T follicular helper cell (primary cell): ENCODE measurements around the gene CACNA1B.

ENCODE experiments used
- DNase-seq: peaks from one replicate; pipeline ENCODE4 v3.0.0-alpha.2; 2020; ENCODE audit warnings: low read depth

The CACNA1B gene

DNA sequence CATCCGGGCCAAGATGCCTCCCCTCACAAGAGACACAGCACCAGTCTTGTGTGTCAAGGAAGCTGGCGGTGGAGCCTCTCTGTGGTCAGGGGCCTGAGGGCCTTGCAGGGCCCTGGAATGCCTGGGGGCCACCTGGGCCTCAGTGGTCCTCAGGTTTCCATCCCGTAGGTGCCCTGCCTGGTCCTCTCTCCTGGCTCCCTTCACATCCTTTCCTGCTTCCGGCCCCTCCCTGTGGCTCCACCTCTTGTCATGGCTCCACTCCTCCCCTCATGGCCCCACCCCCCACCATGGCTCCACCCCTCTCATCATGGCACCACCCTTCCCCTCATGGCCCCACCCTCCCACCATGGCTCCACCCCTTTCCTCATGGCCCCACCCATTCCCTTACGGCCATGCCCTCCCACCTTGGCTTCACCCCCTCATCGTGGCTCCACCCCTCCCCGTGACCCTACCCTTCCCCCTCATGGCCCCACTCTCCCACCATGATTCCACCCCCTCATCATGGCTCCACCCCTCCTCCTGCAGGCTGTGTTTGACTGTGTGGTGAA is 175.8 kb downstream of the CACNA1B start:
- no peak for DNase-seq

DNA sequence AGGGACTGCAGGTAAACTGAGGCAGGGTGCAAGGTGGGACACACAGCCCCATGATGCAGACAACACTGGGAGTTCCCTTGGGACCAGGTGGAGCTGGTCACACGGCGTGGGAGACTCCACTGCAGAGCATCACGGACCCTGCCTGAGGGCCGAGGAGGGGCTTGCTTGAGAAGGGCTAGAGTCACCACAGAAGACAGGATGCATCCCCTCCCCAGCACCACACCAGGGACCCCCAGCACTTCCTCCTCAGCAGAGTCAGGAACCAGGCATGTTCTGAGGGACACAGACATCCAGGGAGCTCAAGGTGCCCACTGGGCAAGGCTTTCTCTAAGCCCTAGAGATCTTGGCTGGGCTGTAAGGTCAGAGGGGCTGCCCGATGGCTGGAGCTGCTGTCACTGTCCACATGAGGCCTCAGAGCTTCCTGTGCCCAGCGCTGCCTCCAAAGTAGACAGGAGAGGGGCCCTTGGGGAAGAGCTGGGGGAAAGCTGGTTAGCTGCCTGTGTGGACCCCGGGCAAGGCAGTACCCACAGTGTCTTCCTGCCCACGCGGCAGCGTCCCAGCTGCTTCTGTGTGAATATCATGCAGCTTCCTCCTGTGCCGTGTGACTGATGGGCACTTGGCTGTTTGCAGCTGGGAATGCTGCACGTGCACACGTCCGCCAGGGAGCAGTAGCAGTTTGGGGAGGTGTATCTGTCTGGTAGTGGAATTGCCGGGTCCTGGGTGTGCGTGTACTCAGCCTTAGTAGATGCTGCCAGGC is 176.6 kb downstream of the CACNA1B start:
- no peak for DNase-seq

GRCh38 chr9:138057726-138058125 is 180.1 kb downstream of the CACNA1B start:
- no peak for DNase-seq

DNA sequence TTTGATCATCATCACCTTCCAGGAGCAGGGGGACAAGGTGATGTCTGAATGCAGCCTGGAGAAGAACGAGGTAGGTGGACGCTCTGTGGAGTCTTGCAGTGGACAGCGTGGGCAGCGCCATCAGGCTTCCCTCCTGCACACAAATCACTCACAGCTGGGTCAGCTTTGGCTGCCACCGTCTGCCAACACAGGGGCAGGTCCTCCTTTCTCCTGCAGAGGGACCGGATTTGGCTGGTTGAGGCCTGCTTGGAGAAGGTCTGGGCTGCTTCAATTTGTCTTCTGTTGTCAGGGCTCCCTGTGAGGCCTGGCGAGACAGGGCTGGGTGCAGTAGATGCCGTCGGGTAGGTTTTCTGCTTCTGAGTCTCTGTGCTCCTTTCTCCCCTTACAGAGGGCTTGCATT is 180.6 kb downstream of the CACNA1B start:
- DNase-seq = no peak

- DNase-seq = no peak
Measured at GRCh38 chr9:138059196-138059595, 181.6 kb downstream of the CACNA1B start.

GRCh38 chr9:138060365-138060764 is 182.8 kb downstream of the CACNA1B start:
- DNase-seq = no peak

DNA sequence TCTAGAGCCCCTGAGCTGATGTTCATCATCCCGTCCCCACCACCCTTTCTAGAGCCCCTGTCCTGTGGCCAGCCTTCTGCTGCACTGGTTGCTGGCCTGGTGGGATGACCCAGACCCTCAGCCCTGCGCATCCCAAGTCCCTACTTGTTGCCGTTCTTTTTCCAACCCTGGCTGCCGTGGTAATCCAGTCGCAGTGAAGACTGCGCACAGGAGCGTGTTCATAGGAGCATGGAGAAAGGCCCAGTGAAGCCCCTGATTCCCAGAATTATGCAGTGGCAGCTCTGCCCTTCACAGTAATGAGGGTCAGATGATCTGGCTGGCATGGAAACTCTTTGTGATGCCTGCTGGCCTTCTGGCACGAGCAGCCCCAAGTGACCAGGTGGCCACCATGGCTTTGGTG is 183.3 kb downstream of the CACNA1B start:
- no peak for DNase-seq

DNA sequence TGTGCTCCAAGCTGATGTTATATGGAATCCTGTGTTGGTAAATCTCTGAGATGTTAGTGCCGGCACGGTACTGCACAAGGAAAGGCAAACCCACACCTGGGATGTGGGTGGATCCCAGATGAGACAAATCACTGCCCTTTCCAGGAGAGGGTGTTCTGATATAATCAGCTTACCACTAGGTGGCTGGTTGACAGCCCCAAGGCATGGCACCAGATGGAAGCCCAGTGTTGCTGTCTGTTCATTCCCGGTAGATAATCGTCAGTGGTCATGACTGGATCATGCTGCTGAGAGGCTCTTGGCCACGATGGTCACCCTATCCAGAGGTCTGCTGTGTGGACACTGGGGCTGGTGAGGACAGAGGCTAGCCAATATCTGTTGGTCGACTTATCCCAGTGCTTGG is 184.0 kb downstream of the CACNA1B start:
- no peak for DNase-seq

GRCh38 chr9:138062196-138062595 is 184.6 kb downstream of the CACNA1B start:
- no peak for DNase-seq

GRCh38 chr9:138063033-138063432 is 185.5 kb downstream of the CACNA1B start:
- DNase-seq = no peak

DNA sequence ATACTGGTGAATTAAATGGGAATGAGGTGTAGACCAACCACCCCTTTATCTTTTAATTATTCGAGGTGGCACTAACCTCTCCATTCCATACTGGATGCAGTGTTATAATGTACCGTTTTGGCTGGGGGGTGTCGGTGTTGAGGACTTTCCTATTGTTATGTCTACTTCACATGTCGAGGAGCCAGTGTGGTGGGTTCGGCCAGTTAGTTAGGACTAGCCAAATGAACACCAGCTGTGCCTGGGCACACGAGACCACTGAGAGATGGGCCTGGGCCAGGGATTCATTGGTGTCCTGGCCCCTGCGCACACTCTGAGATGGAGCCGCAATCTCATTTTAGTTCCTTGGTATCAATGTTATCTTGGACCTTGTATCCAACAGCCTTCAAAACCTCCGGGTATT is 186.2 kb downstream of the CACNA1B start:
- no peak for DNase-seq

DNA sequence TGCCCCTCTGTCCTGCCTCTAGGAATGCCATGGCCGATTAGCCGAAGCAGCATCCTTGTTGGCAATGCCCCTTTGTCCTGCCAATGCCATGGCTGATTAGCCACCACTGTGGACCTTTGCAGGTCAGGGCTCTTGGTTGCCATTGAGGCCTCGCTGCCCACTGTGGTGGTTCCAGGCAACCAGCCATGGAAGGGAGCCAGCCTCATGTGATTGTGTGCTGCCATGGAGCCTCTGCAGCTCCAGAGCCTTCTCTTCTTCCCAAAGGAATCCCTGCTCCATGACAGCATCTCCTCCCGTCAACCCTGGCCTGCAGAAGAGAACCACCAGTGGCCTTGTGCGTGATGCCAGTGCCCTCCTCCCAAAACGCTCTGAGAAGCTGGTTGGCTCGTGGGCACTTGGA is 187.0 kb downstream of the CACNA1B start:
- no peak for DNase-seq

- no peak for DNase-seq
Measured at GRCh38 chr9:138065287-138065686, 187.7 kb downstream of the CACNA1B start.

DNA sequence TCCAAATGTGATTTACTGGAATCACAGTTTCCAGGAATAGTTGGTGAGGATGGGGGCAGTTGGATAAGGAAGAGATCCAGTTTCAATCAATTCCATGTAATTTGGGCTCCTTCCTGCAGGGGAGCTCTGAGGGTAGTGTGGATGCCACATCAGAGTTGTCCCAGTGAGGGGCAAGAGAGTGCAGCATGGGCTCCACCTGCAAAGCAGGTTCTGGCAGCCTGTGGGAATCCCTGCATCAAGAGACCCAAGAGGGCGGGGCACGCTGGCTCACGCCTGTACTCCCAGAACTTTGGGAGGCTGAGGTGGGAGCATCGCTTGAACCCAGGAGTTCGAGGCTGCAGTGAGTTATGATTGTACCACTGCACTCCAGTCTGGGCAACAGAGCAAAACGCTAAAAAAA is 188.5 kb downstream of the CACNA1B start:
- no peak for DNase-seq

GRCh38 chr9:138067613-138068367 is 190.2 kb downstream of the CACNA1B start:
- no peak for DNase-seq

DNA sequence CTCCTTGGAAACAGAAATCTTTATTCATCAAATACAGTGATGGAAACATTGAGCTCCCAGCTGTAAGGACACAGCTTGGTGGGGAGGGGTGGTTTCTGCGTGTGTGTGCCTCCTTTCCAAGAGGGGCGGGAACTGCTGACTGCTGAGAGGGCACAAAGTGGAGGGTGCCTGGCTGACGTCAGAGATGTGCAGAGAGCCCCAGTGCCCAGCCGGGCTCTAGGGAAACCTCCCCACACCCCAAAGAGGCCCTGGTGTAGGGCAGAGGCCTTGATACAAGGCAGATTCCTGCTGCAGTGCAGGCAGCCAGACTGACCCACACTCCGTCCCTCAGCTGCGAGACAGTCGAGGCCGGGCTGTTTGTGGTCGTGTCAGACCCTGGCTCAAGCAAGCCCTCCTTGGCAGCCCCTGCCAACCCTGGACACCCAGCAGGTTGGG is 191.0 kb downstream of the CACNA1B start:
- DNase-seq = no peak

GRCh38 chr9:138069731-138070456 is 192.3 kb downstream of the CACNA1B start:
- DNase-seq = no peak

GRCh38 chr9:138070815-138071214 is 193.2 kb downstream of the CACNA1B start:
- no peak for DNase-seq

DNA sequence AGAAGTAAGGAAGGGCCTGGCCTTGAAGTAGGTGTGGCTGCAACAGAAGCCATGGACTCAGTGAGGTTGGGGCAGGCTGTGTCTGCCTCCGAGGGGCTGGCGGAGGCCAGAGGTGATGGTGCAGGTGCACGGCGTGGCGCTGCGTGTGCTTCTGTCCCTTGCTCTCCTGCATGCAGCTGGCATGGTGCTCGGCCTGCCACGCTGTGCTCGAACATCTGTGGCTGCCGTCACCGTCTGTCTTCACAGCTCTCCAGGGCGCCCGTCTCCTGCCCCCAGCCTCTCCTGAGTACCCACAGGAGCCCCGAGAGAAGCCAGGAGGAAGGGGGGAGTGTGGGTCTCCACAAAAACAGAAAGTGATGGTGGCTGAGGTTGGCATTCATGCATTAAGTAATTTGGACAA is 193.7 kb downstream of the CACNA1B start:
- no peak for DNase-seq

DNA sequence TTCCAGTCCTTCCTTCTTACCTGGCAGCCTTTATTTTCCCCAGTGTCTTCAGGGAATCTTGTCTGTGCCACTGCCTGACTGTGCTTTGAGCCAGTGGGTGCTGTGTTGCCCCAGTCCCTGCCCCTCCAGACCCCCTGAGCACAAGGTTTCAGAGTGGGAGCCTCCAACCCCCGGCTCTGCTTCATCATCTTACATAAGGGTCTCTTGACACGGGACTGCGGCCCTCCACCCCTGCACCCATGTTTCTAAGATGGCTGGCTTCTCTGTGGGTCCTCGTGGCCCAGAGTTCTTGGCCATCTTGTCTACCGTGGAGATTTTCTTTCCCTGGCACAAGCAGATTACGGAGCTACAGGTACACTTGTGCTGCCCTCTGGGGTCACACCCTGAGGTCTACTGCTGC is 194.1 kb downstream of the CACNA1B start:
- DNase-seq = no peak

DNA sequence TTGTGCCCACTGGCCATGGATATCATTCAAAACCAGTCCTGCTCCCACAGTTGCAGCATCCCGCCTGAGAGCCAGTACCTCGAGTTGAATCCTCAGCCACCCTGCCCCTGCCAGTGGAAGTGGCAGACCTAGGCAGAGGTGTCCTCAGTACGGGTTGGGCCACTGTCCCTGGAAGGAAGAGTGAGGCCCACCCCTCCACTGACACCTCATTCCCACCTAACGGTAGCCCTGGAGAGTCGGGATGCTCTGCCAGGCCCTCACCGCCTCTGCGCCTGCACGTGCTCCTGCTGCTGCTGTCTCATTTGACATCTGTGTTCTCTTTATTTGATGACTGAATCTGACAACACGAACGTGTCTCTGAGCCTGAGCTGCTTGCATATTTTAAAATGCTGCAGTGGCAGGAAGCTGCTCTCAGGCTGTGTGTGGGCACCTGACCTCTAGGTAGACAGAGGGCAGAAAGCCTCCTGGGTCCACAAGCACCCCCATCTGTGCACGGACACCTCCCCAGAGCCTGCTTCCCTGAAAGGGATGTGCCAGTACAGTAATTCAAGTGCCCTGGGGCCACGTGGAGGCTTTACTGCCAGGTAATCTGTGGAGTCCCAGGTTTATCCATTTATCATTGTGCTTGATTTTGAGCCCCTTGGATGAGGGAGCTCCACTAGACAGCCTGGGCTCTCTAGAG is 194.7 kb downstream of the CACNA1B start:
- no peak for DNase-seq

DNA sequence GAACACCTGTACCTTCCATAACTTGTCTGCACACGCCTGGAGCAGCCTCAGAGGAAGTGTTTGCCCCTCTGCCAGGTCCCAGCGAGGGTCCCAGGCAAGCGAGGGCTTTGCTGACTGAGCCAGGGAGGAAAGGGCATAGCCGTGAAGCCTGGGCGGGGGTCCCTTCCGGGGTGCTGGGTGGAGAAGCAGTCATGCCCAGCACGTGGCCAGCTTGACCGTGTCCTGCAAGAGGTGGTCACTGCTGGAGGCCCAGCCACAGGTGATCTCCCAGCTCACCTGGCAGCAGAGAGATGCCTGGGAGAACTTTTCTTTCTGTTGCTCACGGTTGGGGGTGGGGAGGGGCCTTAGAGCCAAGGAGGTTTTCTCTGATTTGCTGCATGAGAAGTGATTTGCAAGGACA is 195.3 kb downstream of the CACNA1B start:
- no peak for DNase-seq
